Adrenal gland (tissue), 12 donors: ENCODE results near the gene FBLN5. TPM values are rescaled to one million over a fixed set of nuclear protein-coding genes. Genes with fewer than 3 reads are reported as not detected.

Experiments
- DNase-seq, 7 donors: peaks; one replicate each; pipeline ENCODE4 v3.0.0-alpha.2; 2019 to 2020
- H3K27ac ChIP-seq, 5 donors: fragments of 200-600 bp; sonication (generic) in 4 of 5; 1 replicate in 3 of 5; 2 replicates in 2 of 5; pipeline versions ENCODE4 v1.5.1 to v1.8.0; 2016 to 2020; ENCODE audit warnings: mild to moderate bottlenecking in 1 of 5
- H3K27me3 ChIP-seq: fragments of 200-600 bp; 2 replicates; pipeline ENCODE4 v1.8.0; 2021
- H3K36me3 ChIP-seq, 2 donors: fragments of 200-600 bp; replicated peaks in 1 of 2; 1 replicate in 1 of 2; 2 replicates in 1 of 2; pipeline versions ENCODE4 v1.5.1 to v1.8.0; 2018 to 2022
- H3K4me1 ChIP-seq, 2 donors: fragments of 200-600 bp; replicated peaks in 1 of 2; 1 replicate in 1 of 2; 2 replicates in 1 of 2; pipeline versions ENCODE4 v1.5.1 to v1.8.0; 2018 to 2021
- H3K4me3 ChIP-seq, 4 donors: fragments of 200-600 bp; sonication (generic) in 3 of 4; one replicate each; pipeline ENCODE4 v1.5.1; 2016 to 2018
- H3K9me3 ChIP-seq, 3 donors: fragments of 200-600 bp; sonication (generic) in 1 of 3; replicated peaks in 1 of 3; 1 replicate in 2 of 3; 2 replicates in 1 of 3; pipeline versions ENCODE4 v1.5.1 to v1.8.0; 2016 to 2021
- POLR2A ChIP-seq, 2 donors: fragments of 450-650 bp; IDR thresholded peaks; one replicate each; pipeline ENCODE4 v1.6.1; 2017; ENCODE audit warnings: antibody characterized with exemption in 2 of 2, mild to moderate bottlenecking in 2 of 2, moderate library complexity in 1 of 2
- WGBS, 4 donors: extraction: QIAGEN DNeasy Blood & Tissue Kit in 2 of 4; methylation state at CpG; one replicate each; pipeline versions ENCODE4 v1.1.5 to v1.1.7; 2013 to 2017; 5-methylcytosine and 5-hydroxymethylcytosine counted together
- intact Hi-C, 2 donors: fragments of 100-400 bp; cut with DNase I; formaldehyde crosslinking; loops; one replicate each; pipeline versions ENCODE4 v1.14.1 to v1.15.0; 2022 to 2023
- polyA plus RNA-seq, 3 donors: library from polyadenylated mRNA; stranded (reverse); fragments of 200-250 nt in 2 of 3; fragments of 350-450 nt in 1 of 3; fragmentation: Illumina TruSeq in 1 of 3; extraction: RNeasy Lipid Tissue Mini Kit (QIAGEN cat#74804) in 1 of 3; gene quantifications; one replicate each; pipeline ENCODE4 v1.2.3, GENCODE V29; 2013 to 2014
- total RNA-seq, 9 donors: library from RNA; depleted of rRNA in 4 of 9; stranded (reverse); fragments of >200 nt in 4 of 9; fragments of 120-200 nt in 1 of 9; fragmentation: NEBNext Ultra II Directional in 1 of 9; extraction: Animal tissue kit (Norgen Biotek cat#: 25700) in 1 of 9; gene quantifications; one replicate each; pipeline versions ENCODE4 v1.1.0 to v1.2.4, GENCODE V29; 2013 to 2023
- TF ChIP-seq, protein P1 (sequence below), 6 experiments: fragments of 450-650 bp in 4 of 6; fragments of 200-600 bp in 2 of 6; sonication (generic) in 1 of 6; IDR thresholded peaks; 1 replicate in 5 of 6; 2 replicates in 1 of 6; pipeline versions ENCODE4 v1.5.1 to v1.8.0; 2016 to 2021; ENCODE audit warnings: antibody characterized with exemption in 6 of 6, mild to moderate bottlenecking in 2 of 6, moderate library complexity in 1 of 6
- donor health status: healthy with polysubstance abuse.
- donor health status: Bipolar disorder and iron deficiency.
- donor health status: DM: yes; HTN: yes; CAD: no.
- donor health status: DM: no; HTN: no; CAD: no.
- donor health status: DM: no; HTN: no; CAD: no.
- donor health status: DM: yes; HTN: yes; CAD: no.

Gene FBLN5
- total and polyA plus RNA-seq, 12 donors, result 26.0 to 389 (median 125) TPM

DNA sequence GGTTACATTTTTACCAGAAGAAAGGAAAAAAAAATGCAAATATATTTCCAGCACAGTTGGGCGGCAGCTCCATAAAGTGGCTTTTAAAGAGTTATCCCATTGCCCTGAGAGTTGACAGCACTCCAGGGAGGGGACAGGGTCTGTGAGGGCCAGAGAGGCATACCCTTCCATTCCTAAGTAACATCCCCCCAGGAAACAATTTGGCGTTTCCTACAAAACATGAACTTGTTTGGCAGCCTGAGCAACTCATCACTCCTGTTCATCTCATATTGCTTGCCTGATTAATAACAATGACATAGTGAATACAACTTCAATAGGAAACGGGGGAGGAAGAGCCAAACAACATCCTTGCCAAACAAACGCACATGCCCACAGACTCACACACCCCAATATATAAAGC, 103.5 kb downstream of the FBLN5 start:
- Histone ChIP-seq H3K4me1 (no peaks in the 10 kb centered on the region), H3K36me3 (no peaks in the 10 kb centered on the region), H3K9me3 (no peaks in the 10 kb centered on the region), H3K27ac (no peak overlapping the region), H3K27me3 (peaks cover 6% of the 10 kb centered on the region), H3K4me3 (no peak overlapping the region)
- intact Hi-C loops, result no loop called here
- no peak for DNase-seq
- WGBS, 4 donors, result 67 to 80% (median 75%) methylated on average over 4 of the region's 4 CpGs
- TF ChIP-seq POLR2A (IDR thresholded peaks at IDR 0.05), result no peak
- TF ChIP-seq, protein P1, sequence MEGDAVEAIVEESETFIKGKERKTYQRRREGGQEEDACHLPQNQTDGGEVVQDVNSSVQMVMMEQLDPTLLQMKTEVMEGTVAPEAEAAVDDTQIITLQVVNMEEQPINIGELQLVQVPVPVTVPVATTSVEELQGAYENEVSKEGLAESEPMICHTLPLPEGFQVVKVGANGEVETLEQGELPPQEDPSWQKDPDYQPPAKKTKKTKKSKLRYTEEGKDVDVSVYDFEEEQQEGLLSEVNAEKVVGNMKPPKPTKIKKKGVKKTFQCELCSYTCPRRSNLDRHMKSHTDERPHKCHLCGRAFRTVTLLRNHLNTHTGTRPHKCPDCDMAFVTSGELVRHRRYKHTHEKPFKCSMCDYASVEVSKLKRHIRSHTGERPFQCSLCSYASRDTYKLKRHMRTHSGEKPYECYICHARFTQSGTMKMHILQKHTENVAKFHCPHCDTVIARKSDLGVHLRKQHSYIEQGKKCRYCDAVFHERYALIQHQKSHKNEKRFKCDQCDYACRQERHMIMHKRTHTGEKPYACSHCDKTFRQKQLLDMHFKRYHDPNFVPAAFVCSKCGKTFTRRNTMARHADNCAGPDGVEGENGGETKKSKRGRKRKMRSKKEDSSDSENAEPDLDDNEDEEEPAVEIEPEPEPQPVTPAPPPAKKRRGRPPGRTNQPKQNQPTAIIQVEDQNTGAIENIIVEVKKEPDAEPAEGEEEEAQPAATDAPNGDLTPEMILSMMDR (IDR thresholded peaks at IDR 0.05), result no peak

DNA sequence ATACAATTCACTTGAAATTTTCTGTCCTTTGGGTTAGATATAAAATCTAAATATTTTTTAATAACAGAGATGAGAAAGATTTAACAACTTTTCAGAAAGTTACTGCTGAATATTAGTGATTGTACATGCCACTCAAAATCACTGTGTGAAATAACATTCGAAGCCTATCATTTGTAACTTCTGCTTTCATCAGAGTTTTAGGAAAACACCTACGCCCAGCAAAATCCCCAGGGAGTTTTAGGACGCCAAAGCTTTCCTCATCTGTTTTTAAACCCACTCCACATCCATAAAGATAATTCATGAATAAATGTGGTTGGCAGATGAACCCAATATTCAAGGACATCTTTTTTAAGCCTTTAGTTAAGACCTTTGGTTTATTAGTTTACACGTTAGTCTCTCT, 104.1 kb downstream of the FBLN5 start:
- H3K36me3 ChIP-seq, result no peaks in the 10 kb centered on the region
- H3K27ac ChIP-seq, result no peak overlapping the region
- H3K27me3 ChIP-seq, result peaks cover 12% of the 10 kb centered on the region
- intact Hi-C loops, result no loop called here
- H3K4me1 ChIP-seq, result no peaks in the 10 kb centered on the region
- no peaks in the 10 kb centered on the region for H3K9me3 ChIP-seq
- TF ChIP-seq POLR2A (IDR thresholded peaks at IDR 0.05), result no peak
- TF ChIP-seq, protein P1 (IDR thresholded peaks at IDR 0.05), result no peak
- DNase-seq, result no peak
- 63 to 77% (median 73%) methylated on average over 4 of the region's 4 CpGs for whole genome bisulfite sequencing, 4 donors
- H3K4me3 ChIP-seq, result no peak overlapping the region

DNA sequence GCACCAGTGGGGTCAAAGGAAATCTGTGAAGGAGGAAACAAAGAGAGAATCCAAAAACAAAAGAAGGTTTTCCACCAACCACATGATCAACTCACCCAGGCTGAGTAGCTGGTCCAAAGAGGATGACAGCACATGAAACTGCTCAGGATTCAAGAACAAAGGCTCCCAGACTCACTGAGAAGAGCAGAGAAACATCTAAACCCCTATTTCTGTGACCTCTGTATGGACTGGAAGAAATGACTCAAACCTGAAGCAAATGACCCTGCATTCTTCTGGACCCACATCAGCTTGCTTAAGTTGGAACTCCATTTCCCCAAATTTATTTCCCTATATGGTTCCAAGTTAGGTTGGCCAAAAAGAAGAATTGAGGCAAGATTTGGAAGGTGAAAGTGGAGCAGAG, 106.4 kb downstream of the FBLN5 start:
- no peak overlapping the region for H3K27ac ChIP-seq
- no peaks in the 10 kb centered on the region for H3K36me3 ChIP-seq
- H3K9me3 ChIP-seq, result no peaks in the 10 kb centered on the region
- intact Hi-C loops, result no loop called here
- peaks cover 17% of the 10 kb centered on the region for H3K27me3 ChIP-seq
- no peak overlapping the region for H3K4me3 ChIP-seq
- DNase-seq, result no peak
- H3K4me1 ChIP-seq, result peaks cover 5 to 12% of the 10 kb centered on the region in 2 donors
- no peak for TF ChIP-seq POLR2A (IDR thresholded peaks at IDR 0.05)
- TF ChIP-seq, protein P1 (IDR thresholded peaks at IDR 0.05), result no peak

DNA sequence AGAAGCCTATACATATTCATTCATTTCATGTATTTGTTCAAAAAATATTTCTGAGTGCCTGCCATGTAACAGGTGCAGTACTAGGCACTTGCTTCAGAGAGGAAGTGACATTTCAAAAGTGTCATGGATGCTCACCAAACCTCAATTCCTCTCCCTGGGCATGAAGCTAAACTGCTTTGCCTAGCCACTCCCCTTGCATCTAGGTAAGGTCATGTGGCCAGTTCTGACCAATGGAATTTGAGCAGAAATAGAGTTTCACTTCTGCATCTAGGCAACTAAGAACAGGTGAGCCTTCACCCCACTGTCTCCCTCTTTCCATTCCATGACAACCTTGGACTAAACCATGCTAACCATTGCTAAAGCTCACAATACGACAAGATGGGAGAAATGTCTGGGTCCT, 107.7 kb downstream of the FBLN5 start:
- Histone ChIP-seq H3K36me3 (no peaks in the 10 kb centered on the region), H3K4me1 (peaks cover 5 to 15% of the 10 kb centered on the region in 2 donors), H3K4me3 (no peak overlapping the region), H3K27ac (no peak overlapping the region), H3K27me3 (peaks cover 17% of the 10 kb centered on the region), H3K9me3 (no peaks in the 10 kb centered on the region)
- intact Hi-C loops, result no loop called here
- no peak for TF ChIP-seq POLR2A (IDR thresholded peaks at IDR 0.05)
- TF ChIP-seq, protein P1 (IDR thresholded peaks at IDR 0.05), result no peak
- DNase-seq, result no peak
- WGBS, 4 donors, result 80 to 92% (median 88%) methylated on average over 1 of the region's 1 CpG
